SK-N-SH treated with all-trans-retinoic acid at 6 μM for 48 hours (cell line): ENCODE data around the gene HBG2.

Experiments used
- ESRRG ChIP-seq: fragments of 250-450 bp; sonication (Bioruptor Pico); IDR thresholded peaks from 2 replicates; pipeline ENCODE4 v1.6.1; 2021; ENCODE audit warnings: mild to moderate bottlenecking
- ISL1 ChIP-seq: fragments of 250-450 bp; sonication (Bioruptor Pico); IDR thresholded peaks from 2 replicates; pipeline ENCODE4 v2.1.2; 2022; ENCODE audit warnings: mild to moderate bottlenecking, moderate library complexity
- ZFP3 ChIP-seq: fragments of 250-450 bp; sonication (Bioruptor Pico); IDR thresholded peaks from 2 replicates; pipeline ENCODE4 v1.5.0; 2020; ENCODE audit warnings: mild to moderate bottlenecking, moderate library complexity
- ZNF8 ChIP-seq: fragments of 450-650 bp; formaldehyde crosslinking; IDR thresholded peaks from 2 replicates; pipeline ENCODE4 v1.5.0; 2020; ENCODE audit warnings: mild to moderate bottlenecking, moderate library complexity
- TF ChIP-seq, protein P1 (sequence below): fragments of 250-450 bp; sonication (Bioruptor Pico); IDR thresholded peaks from 2 replicates; pipeline ENCODE4 v1.8.0; 2021; ENCODE audit warnings: low read depth, mild to moderate bottlenecking, moderate library complexity, borderline replicate concordance

- TF ChIP-seq ZNF8 (CRISPR knock-in tag) (no peak), ZFP3 (no peak), ISL1 (CRISPR knock-in tag) (no peak), ESRRG (CRISPR knock-in tag) (no peak)
- TF ChIP-seq, protein P1, sequence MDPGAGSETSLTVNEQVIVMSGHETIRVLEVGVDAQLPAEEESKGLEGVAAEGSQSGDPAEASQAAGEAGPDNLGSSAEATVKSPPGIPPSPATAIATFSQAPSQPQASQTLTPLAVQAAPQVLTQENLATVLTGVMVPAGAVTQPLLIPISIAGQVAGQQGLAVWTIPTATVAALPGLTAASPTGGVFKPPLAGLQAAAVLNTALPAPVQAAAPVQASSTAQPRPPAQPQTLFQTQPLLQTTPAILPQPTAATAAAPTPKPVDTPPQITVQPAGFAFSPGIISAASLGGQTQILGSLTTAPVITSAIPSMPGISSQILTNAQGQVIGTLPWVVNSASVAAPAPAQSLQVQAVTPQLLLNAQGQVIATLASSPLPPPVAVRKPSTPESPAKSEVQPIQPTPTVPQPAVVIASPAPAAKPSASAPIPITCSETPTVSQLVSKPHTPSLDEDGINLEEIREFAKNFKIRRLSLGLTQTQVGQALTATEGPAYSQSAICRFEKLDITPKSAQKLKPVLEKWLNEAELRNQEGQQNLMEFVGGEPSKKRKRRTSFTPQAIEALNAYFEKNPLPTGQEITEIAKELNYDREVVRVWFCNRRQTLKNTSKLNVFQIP (CRISPR knock-in tag), result no peak
These were observed 9.4 kb downstream of the HBG2 start for GRCh38 chr11:5245155-5245554.
